A549 (cell line): ENCODE data around the gene SSX3.
"Not testable (repeated sequence)": the region's sequence is repeated elsewhere in the genome, so short reads cannot be mapped to it uniquely, and the experiment has no call there.

Experiments
- HOXB5 ChIP-seq: fragments of 250-450 bp; sonication (Bioruptor Pico); IDR thresholded peaks from 2 replicates; pipeline ENCODE4 v1.5.0; 2020; ENCODE audit warnings: mild to moderate bottlenecking, moderate library complexity
- MAZ ChIP-seq: fragments of 150-350 bp; IDR thresholded peaks from 2 replicates; pipeline ENCODE4 v1.6.1; 2014; ENCODE audit warnings: antibody characterized with exemption, low read depth, low read length, borderline replicate concordance
- NFE2L2 ChIP-seq: fragments of 150-350 bp; conservative IDR thresholded peaks from 2 replicates; pipeline ENCODE4 v1.6.1; 2014; ENCODE audit warnings: low read length
- TF ChIP-seq, protein P1 (sequence below): fragments of >200 bp; sonication (Bioruptor Twin); formaldehyde crosslinking; IDR thresholded peaks from 3 replicates; pipeline ENCODE4 v1.5.1; 2016

- TF ChIP-seq, protein P1, sequence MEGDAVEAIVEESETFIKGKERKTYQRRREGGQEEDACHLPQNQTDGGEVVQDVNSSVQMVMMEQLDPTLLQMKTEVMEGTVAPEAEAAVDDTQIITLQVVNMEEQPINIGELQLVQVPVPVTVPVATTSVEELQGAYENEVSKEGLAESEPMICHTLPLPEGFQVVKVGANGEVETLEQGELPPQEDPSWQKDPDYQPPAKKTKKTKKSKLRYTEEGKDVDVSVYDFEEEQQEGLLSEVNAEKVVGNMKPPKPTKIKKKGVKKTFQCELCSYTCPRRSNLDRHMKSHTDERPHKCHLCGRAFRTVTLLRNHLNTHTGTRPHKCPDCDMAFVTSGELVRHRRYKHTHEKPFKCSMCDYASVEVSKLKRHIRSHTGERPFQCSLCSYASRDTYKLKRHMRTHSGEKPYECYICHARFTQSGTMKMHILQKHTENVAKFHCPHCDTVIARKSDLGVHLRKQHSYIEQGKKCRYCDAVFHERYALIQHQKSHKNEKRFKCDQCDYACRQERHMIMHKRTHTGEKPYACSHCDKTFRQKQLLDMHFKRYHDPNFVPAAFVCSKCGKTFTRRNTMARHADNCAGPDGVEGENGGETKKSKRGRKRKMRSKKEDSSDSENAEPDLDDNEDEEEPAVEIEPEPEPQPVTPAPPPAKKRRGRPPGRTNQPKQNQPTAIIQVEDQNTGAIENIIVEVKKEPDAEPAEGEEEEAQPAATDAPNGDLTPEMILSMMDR: not testable (repeated sequence)
- not testable (repeated sequence) for TF ChIP-seq HOXB5 (CRISPR knock-in tag); MAZ; NFE2L2
Observed at GRCh38 chrX:48397825-48398224, 41.3 kb upstream of the SSX3 start.
